Stimulated activated CD4-positive, alpha-beta T cell treated with anti-CD3 and anti-CD28 coated beads, Interleukin-4, amount 100 ng/mL, for 48 hours (primary cell): ENCODE results near the gene POU2F1.
"Not testable (repeated sequence)": the region's sequence is repeated elsewhere in the genome, so short reads cannot be mapped to it uniquely, and the experiment has no call there.

Source experiments
- DNase-seq, 2 donors: peaks; one replicate each; pipeline ENCODE4 v3.0.0-alpha.2; 2020; ENCODE audit warnings: low read depth in 2 of 2

POU2F1 gene

DNA sequence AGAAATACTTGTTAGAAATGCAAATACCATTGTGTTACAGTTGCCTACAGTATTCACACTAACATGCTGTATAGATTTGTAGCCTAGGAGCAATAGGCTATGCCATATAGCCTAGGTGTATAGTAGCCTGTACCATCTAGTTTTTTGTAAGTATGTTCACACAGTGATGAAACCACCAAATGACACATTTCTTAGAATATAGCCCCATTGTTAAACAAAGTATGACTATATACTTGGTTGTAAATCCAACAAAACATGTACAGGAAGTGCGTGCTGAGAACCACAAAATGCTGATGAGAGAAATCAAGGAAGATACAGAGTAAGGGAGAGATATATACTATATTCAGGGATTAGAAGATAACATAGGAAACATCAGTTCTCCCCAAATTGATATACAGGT is 92.2 kb downstream of the POU2F1 start:
- no peak for DNase-seq

DNA sequence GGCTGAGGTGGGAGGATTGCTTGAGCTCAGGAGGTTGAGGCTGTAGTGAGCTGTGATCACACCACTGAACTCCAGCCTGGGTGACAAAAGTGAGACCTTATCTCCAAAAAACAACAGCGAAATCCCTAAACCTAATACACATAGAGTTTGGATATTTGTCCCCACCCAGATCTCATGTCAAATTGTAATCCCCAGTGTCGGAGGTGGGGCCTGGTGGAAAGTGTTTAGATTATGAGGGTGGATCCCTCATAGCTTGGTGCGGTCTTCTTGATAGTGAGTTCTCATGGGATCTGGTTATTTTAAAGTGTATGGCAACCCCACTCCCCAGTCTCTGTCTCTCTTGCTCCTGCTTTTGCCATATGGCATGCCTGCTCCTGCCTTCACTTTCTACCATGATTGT is 94.0 kb downstream of the POU2F1 start:
- no peak for DNase-seq

DNA sequence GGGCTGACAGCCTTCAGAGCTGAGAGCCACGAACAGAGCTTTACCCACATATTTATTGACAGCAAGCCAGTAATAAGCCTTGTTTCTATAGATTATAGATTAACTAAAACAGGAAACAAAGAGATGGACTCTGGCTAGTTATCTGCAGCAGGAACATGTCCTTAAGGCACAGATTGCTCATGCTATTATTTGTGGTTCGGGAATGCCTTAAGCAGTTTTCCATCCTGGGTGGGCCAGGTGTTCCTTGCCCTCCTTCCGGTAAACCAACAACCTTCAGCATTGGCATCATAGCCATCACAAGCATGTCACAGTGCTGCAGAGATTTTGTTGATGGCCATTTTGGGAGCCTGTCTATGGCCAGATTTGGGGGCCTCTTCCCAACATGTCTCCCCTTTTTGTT is 96.8 kb downstream of the POU2F1 start:
- no peak for DNase-seq

DNA sequence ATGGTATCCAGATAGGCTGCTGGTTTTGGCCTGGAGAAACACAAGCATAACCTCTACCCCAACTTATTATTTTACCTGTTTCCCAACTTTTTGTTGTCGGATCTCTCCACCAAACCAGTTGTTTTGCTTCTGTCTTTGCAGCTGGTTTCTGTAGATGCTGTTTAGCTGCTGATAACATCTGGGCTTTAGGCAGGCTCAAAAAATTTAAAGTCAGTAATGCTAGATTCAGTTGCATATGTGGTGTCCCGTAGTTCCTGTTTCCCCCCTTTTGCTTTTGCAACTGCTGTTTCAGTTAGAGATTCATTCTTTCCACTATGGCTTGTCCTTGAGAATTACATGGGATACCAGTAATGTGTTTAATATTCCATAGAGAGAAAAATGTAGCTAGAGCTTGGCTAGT is 98.5 kb downstream of the POU2F1 start:
- not testable (repeated sequence) for DNase-seq

DNA sequence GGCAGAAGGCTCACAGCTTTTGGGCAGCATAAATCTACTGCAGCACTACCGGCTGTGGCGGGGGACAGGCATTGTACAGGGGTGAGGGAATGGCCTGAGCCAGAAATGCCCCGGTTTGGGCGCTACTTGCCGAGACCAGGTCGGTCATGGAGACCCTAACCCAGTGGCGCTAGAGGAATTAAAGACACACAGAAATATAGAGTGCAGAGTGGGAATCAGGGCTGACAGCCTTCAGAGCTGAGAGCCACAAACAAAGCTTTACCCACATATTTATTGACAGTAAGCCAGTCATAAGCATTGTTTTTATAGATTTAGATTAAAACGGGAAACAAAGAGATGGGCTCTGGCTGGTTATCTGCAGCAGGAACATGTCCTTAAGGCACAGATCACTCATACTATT is 101.8 kb downstream of the POU2F1 start:
- no peak for DNase-seq

DNA sequence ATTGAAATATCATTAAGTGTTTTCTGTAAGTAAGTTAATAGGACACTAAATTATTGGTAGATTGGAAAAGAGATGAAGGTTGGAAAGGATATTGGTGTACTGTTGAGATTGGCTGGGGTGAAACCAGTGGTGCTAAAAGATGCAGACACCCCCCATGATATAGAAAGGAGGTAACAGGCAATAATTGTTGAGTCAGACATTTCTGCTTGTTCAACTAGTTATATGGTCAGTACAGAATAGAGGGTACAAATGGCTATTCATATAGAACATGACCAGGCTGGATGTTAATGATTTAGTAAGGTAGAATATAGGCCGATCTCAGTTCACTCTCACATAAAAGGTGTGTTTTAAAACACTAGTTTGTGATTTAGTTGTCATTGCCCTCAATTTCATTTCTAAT is 104.5 kb downstream of the POU2F1 start:
- DNase-seq, result no peak

DNA sequence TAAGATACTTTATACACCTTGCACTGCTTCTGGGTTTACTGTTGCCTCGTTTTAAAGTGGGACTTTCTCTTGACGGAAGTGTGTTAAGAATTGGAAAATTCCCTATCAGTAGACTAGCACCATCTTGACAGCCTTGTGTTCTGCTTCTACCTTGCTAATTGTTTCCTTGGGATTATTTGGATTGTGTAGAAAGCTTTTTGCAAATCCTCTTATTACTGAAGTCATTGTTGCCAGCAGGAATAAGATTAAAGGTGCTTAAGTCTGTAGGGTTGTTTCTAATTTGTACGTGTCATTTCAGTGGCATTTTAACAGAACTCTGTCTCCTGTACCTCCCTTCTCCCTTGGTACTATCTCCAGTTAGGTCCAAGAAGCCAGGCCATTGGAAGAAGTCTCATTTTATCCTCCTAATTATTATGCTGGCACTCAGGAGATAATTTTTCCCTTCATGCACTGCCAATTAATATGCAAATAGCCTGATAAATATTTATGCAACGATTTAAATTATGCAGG is 107.7 kb downstream of the POU2F1 start:
- DNase-seq, result no peak

DNA sequence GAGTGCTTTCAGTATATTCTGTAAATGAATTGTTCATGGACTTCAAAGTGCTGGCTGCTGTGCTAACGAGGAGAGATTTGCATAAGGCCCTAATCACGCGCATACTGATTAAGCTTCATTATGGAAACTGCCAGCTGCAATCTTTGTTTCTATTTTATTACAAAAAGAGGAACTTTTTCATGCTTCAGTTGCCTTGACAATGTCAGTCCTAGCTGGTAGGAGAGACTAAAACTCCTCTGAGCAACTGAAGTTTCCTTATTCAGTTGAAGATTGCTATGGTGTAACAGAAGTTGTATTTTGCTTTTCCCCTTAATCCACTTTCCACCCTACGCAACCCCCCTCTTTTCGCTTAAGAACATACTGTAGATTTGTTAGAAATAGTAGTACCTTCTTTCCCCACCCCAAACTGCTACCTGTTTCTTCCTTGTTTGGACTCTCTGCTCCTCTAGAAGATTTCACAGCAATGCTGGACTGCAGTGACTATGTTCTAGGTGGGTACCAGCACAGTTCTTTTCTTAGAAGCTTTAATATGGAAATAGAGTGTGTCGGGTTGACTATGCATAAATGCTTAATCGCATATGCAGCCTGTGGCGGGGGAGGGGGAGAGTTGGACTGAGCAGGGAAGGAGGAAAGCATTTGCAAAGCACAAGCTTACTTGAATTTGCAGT is 108.3 kb downstream of the POU2F1 start:
- no peak for DNase-seq

DNA sequence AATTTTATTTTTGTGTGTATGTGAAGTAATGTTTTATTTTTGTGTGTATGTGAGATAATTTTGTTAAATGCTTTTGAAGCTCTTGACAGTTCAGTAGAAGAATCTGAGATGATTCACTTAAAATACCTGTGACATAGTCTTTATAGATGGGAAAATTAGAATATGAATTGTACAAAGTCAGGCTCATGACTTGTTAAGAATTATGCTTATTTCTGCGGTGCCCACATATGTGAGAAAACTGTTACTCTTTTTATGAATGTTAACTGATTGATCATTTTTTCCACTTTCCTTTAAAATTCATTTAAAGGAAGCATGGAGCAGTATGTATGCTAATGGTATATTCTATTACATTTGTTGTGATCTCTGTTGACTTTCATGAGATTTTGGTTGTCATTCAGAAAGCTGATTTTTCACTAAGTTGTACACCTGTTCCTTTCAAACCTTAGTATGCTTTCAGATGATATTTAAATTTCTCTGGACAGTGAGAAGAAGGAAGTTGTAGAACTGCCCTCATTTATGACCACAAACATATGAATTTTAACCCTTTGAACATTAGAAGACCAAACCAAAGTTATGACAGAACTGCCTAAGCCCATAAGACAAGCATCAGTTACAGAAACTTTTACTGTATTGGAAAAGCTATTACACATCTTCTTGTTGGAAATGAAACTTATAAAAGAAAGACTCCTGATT is 110.1 kb downstream of the POU2F1 start:
- DNase-seq, result no peak

DNA sequence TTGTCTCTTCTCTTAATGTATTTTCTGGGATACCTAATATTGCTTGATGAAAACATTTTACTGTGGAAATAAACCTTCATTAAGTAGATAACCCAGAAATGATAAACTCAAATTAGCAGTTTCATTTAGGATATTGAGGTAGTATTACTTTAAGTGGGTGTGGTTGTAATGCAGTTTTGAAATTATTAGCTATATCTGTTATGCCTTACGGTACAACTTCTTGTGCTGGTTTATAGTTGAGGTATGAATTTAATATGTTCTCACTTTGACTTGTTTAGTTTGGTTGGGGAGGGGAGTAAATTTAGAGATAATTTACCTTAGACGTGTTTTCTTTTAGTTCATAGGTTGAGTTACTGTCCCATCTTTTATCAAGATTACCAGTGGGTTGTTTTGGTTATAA is 111.0 kb downstream of the POU2F1 start:
- no peak for DNase-seq

DNA sequence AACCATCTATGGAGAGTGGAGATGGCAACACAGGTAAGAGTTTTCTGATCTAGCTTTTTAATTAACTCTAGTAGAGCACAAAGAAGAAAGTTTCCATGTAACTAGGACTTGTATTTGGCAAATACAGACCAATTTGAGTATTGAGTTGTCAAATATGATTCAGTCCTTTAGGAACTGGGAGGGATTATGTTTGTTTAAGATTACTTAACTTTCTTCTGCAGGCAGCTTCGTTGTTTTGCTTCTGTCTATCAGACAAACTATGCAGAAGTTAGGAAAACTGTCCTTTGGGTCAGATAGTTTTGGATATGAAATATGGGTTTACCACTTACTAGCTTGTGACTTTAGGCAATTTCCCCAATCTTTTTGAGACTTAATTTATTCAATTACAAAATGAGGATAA is 111.8 kb downstream of the POU2F1 start:
- no peak for DNase-seq

DNA sequence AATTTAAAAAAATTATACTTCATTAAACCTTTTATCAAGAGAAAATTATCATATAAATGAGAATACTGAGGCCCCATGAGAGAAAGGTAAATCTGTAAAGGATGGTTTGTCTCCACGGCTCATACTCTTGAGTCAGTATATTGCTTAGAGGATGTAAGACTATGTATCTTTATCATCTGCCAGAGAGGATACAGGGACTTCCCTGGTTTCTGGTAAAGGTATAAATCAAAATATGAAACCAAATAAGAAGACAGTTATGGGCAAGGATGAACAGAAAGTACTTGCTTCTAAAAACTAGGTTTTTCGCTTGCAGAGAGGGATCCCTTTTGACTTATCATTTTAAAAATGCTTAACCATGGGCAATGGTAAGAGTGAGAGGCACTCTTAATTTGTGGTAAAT is 112.4 kb downstream of the POU2F1 start:
- DNase-seq, result no peak

DNA sequence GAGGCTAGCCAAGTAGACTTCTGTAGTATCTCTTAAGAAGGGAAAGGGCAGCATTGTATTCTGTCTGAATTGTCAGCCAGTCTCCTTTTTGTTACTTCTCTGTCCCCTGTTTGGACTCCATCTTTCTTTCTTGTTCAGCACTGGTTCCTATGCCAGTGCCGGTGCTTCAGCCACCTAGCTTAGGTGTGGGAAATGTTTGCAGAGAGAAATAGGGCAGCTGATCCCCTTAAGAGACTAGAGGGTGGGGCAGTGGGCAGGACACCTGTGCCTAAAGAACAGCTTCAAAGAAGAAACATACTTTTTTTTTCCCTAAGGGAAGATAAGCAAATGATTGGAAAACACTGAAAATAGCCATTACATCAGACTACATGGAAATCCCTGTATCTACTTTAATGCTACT is 113.0 kb downstream of the POU2F1 start:
- no peak for DNase-seq

DNA sequence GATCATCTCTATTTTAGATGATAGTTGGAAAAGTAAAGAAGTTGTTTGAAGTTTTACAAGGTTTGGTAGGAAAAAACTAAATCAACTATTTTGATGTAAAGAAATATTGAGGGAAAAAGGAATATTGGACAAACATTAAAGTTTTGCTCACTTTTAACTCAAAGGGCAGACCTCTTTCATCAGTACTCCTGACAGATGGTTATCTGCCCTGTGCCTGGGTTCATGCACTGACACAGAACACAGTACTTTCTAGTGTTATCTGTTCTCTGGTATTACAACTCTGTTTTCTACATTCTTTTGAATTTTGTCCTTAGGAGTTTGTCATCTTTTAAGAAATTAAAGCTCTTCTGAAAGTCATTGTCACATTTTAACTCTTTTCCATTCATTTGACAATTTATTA is 118.7 kb downstream of the POU2F1 start:
- DNase-seq, result no peak

DNA sequence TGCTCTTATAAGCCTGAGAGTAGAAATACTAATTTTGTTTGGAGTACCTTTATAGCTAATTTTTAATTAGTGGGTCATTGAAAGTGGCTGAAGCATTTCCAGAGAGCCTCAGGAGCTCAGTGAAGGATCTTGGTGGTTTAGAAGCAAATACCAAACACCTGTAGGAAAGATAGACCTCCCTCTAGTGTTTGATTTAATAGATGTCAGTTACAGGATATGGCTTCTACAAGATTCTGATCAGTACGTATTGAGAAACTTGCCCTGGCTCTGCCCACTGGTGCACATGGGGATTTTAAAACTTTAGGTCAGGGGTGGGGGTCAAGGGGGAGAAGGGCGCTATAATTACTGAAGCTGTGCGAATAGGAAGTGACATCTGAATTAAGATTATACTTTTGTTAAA is 122.2 kb downstream of the POU2F1 start:
- DNase-seq, result no peak

DNA sequence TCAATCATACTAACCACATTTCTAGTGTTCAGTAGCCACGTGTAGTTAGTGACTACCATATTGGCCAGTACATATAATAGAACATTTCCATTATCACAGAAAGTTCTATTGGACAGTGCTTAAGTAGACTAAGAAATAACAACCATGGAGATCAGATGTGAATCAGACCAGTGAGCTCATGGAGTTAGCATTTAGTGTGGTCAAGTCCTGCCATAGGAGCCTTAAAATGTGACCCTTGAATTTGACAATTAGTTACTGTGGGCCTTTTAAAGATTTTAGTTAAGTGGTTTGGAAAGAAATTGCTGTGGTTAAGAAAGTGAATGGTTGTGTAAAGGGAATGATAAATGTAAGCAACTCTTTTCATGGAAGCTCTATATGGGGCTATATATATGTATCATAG is 123.4 kb downstream of the POU2F1 start:
- DNase-seq, result no peak

DNA sequence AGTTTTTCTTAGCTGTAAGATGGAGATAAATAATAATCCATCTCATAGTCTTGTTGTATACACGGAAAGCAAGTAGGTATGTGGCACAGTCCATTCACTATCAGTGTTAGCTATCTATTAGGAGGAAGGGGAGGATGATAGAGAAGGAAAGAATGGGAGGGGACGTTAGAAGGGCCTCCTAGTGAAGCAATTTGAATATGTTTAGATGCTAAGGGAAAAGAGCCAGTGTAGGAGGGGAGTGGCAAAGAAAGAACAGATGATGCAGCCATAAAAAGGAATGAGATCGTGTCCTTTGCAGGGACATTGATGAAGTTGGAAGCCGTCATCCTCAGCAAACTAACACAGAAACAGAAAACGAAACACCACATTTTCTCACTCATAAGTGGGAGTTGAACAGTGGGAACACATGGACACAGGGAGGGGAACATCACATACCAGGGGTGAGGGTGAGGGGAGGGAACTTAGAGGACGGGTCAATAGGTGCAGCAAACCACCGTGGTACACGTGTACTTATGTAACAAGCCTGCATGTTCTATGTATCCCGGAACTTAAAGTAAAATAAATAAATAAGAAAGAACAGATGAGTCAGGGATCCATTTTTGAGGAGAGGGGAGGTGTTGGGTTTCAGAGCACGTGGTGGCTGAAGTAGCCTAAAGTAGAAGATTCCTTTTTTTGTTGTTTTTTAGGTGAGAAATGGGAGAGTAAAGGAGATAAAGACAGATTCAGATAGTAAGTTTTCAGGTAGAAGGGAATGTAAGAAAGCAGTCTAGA is 124.1 kb downstream of the POU2F1 start:
- no peak for DNase-seq

DNA sequence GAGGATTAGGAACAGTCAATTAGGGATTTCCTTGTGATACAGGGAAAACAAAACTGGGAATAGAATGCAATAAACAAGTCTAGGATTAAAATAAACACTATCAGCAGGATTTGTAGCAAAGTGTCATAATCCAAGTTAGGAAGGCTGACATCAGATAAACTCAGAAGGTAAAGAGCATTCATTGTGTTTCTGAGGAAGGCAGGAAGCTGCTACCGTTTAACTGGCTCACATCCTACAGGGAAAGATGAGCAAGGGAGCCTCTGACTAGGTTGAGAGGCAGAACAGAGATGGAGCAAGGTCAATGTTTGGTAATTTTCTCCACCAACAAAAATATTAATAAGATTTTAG is 124.7 kb downstream of the POU2F1 start:
- no peak for DNase-seq

DNA sequence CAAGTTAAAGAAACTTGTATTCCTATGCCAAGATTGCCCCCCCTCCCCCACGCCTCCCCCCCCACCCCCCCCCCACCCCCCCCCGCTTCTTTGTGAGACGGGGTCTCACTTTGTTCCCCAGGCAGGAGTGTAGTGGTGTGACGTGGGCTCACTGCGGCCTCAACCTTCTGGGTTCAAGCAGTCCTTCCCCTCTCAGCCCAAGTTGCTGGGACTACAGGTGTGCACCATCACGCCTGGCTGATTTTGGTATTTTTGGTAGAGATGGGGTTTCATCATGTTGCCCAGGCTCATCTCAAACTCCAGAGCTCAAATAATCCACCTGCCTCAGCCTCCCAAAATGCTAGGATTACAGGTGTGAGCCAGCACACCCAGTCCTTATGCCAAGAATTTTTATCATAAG is 136.6 kb downstream of the POU2F1 start:
- no peak for DNase-seq

DNA sequence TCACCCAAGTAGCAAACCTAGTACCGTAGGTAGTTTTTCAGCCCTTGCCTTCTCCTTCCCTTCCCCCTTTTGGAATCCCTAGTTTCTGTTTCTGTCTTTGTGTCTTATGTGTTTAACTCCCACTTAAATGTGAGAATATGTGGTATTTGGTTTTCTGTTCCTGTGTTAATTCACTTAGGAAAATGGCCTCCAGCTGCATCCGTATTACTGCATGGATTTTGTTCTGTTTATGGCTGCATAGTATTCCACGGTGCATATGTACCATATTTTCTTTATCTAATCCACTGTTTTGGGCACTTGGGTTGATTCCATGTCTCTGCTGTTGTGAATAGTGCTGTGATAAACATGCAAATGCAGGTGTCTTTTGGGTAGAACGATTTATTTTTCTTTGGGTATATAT is 138.6 kb downstream of the POU2F1 start:
- DNase-seq, result no peak

DNA sequence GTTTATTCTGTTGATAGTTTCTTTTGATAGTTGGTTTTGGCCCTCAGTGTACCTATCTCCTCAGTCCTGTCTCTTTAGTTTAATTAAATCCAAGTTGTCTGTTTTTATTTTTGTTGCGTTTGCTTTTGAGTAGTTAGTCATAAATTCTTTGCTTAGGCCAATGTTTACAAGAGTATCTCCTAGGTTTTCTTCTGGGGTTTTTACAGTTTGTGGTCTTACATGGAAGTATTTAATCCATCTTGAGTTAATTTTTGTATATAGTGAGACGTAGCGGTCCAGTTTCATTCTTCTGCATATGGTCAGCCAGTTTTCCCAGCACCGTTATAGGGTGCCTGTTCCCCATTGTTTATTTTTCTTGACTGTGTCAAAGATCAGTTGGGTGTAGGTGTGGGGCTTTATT is 139.4 kb downstream of the POU2F1 start:
- DNase-seq, result no peak

DNA sequence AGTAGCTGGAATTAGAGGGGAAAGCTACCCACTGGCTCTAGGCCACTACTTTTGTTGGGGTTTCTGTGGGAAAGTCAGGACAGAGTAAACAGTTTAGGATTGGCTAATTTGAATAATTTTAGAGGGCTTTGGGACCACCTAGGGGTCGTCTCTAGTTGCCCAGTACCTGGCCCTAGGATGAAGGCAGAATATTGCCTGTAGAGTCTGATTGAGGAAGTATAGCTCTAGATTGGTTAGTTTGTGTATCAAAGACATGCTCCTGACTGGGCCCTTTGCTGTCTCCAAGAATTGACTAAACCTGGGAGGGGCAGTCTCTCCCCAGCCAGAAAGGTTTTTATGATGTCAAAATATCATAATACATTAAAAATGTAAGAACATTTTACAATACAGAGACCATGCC is 142.0 kb downstream of the POU2F1 start:
- DNase-seq, result no peak

DNA sequence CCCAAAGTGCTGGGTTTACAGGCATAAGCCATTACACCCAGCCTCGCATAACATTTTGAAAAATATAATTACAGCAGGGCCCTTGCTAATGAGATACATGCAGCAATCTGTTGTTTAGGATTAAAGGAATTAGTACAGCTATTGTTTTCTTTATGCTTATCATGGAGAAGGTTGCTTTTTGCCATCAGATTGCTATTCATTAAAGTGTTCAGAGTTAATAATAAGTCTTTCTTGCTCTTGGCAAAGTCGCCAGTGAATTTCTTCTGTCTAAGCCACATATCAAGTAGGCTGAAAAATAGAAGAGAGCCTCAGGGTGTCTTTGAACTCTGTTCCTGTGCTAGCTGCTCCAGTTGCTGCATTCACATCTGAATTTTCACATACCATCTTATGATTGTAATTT is 144.1 kb downstream of the POU2F1 start:
- DNase-seq, result no peak
